Memory B cell (primary cell): ENCODE results near the gene PABPC1L.

Experiments used
- ATAC-seq: fragments of 150-1000 bp; cut with Tn5 transposase; 2 replicates; pipeline ENCODE4 v1.10.0; 2021; ENCODE audit warnings: low read depth, mild to moderate bottlenecking, moderate library complexity
- DNase-seq, 2 donors: peaks; one replicate each; pipeline ENCODE4 v3.0.0; 2022; ENCODE audit warnings: low spot score in 2 of 2
- H3K27ac Mint-ChIP-seq: one replicate; pipeline ENCODE4 v1.8.0; 2022; ENCODE audit warnings: mild to moderate bottlenecking, moderate library complexity, mixed read lengths
- H3K27me3 Mint-ChIP-seq: one replicate; pipeline ENCODE4 v1.8.0; 2022; ENCODE audit warnings: mixed read lengths
- H3K36me3 Mint-ChIP-seq: one replicate; pipeline ENCODE4 v1.8.0; 2022; ENCODE audit warnings: mild to moderate bottlenecking, mixed read lengths
- H3K4me1 Mint-ChIP-seq: one replicate; pipeline ENCODE4 v1.8.0; 2022; ENCODE audit warnings: mixed read lengths
- H3K4me3 Mint-ChIP-seq: one replicate; pipeline ENCODE4 v1.8.0; 2022; ENCODE audit warnings: mild to moderate bottlenecking, moderate library complexity, mixed read lengths
- H3K9me3 Mint-ChIP-seq: one replicate; pipeline ENCODE4 v1.8.0; 2022; ENCODE audit warnings: mixed read lengths

The PABPC1L gene

DNA sequence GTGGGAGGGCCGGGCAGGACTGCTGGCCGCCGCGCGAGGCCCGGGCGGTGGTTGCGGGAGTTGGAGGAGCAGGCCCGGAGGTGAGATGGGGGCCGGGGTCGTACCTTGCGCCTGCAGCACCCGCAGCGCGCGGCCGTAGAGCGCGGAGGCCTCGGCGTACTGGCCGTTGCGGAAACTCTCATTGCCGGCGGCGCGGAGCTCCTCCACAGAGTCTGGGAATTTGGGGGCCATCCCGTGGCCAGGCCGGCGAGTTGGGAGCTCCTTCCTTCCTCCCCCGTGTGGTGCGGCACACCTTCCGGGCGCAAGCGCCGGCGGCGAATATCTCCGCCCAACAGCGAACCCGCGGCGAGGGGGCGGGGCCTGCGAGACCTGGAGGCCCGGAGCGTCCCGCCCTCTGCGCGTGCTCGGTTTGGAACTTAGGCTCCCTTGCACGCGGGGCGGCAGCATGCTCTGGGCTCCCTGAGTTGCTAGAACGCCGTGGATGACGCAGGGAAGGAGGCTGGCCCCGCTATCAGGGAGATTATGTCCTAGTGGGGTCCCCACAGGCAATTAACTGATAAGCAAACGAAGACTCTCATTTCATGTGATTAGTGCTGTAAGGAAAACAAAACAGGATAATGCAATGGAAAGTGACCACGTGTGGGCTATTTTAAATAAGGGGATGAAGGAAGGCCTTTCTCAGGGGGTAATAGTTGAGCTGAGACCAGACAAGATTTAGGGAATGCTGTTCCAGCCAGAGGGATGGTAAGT is 50.4 kb downstream of the PABPC1L start, which contains the start of gene TOMM34:
Gene TOMM34 (minus strand): TSS at position 295 of the 750 bp plus-strand sequence. CDS start 64 bp downstream, at position 231.
- H3K36me3 Mint-ChIP-seq, result peaks cover 11% of the 10 kb centered on the region
- no peaks in the 10 kb centered on the region for H3K27me3 Mint-ChIP-seq
- peaks cover 41% of the 10 kb centered on the region for H3K4me1 Mint-ChIP-seq

DNA sequence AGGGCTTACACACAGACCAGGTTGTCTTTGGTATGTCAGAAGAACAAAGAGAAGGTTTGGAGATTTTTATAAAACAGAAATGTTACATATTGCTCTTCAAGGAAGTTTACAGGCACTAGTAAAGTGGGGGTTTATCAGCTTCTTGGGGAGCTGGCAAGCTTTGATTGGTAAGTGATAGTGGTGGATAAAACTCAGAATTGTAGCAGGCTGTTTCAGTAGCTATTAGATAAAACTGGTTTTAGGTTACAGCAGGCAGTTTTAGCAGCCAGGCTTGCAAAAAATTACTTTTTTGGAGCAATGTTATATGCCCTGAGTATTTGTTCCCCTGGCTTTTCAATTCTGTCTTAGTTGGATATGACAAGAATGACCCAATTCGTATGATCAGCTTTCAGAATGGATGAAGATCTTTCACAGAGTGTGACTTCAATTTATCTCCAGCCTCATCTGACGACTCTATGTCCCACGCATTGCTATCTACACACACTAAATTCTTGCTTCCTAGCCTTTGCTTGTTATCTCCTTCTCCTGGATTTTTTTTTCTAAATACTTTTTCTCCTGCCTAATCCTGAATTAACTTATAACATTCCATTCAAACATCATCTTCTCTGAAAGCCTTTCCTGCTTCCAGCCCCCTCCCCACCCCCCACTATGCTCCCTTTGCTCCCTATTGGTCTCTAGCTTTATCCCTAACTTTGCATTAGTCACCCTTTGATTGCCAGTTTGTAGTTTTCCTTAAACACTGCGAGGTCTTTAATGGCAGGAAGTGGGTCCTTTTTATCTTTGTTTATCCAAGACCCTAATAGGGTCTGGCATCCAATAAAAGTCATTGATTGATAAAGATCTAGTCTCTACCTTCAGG is 51.4 kb downstream of the PABPC1L start:
- Mint-ChIP-seq H3K27me3 (no peaks in the 10 kb centered on the region), H3K4me3 (no peak overlapping the region), H3K4me1 (peaks cover 34% of the 10 kb centered on the region), H3K27ac (no peak overlapping the region), H3K36me3 (peaks cover 7% of the 10 kb centered on the region), H3K9me3 (no peaks in the 10 kb centered on the region)
- DNase-seq (no peak), ATAC-seq (no peak)

More for the DNA sequence above, 50.4 kb downstream of the PABPC1L start, which contains the start of gene TOMM34:
- DNase-seq, result peak; percentile 82 to 89
- ATAC-seq, result peak; percentile 90
- H3K4me3 Mint-ChIP-seq, result peak within 1 kb of the TSS; percentile 96
- H3K27ac Mint-ChIP-seq, result peak within 1 kb of the TSS; percentile 73
- H3K9me3 Mint-ChIP-seq, result no peaks in the 10 kb centered on the region

DNA sequence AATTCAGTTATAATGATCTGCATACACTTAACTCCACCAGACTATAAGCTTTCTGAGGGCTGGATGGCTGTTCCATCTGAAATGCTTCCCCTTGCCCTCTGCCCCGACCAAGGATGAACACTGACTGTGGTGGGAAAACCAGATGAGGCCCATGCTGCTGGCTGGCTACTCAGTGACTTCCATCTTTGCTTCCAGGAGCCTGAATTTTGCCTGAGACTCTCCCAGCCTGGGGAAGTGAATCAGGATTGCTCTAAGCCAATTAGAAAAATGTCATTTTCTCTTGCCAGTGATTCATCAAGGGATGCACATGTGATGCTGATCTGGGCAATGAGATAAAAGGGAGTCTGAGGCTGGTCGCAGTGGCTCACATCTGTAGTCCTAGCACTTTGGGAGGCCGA is 52.0 kb downstream of the PABPC1L start:
- DNase-seq (no peak), ATAC-seq (no peak)
- H3K4me1 Mint-ChIP-seq, result peaks cover 34% of the 10 kb centered on the region
- H3K9me3 Mint-ChIP-seq, result no peaks in the 10 kb centered on the region
- H3K4me3 Mint-ChIP-seq, result no peak overlapping the region
- no peak overlapping the region for H3K27ac Mint-ChIP-seq
- H3K36me3 Mint-ChIP-seq, result peaks cover 8% of the 10 kb centered on the region
- no peaks in the 10 kb centered on the region for H3K27me3 Mint-ChIP-seq

DNA sequence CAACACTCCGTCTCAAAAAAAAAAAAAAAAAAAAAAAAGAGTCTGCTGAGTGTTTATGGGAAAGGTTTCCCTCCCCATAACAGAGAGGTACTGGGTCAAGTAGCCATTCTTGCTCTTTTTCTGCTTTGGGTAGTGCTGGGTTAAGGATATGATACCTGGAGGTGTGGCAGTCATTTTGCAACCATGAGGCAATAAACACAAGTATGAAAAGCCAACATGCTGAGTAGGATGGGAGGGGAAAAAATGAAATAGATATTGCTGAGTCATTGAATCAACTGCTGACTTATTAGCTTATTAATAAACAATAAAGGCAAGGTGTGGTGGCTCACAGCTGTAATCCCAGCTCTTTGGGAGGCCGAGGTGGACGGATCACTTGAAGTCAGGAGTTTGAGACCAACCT is 52.6 kb downstream of the PABPC1L start:
- Mint-ChIP-seq H3K27me3 (no peaks in the 10 kb centered on the region), H3K27ac (no peak overlapping the region), H3K9me3 (no peaks in the 10 kb centered on the region), H3K4me3 (no peak overlapping the region), H3K4me1 (peaks cover 36% of the 10 kb centered on the region), H3K36me3 (peaks cover 9% of the 10 kb centered on the region)
- DNase-seq, result no peak
- ATAC-seq, result no peak

DNA sequence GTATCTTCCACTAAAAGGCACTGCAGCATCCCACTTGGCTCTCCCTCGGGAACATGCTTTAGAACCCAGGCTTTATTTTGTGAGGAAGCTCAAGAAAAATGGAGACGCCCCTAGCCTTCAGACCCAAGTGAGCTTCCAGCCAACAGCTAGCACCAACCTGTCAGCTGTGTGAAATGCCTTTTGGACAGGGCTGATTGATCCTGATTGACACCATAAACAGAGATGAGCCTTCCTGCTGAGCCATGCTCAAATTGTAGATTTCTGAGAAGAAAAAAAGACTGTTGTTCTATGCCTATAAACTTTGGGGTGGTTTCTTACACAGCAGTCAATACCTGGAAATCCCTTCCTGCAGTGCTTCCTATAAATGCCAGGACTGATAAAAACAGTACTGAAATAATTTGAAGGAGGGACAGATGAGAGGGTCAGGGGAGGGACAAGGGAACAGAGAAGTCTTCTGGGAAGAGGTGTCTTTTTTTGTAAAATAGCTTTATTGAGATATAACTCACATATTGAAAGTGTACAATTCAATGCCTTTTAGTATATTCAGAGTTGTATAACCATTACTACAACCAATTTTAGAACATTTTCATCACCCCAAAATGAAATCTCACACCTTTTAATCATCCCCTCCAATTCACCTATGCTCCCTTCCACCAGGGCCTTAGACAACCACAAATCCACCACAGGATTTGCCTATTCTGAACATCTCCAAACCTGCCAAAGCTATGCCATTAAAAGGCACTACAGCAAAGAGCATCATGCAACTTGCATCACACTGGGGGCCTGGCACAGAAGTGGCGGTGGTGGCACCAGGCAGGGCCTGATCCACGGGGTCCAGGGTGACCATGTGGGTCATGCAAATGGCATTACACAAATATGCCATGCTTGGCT is 53.7 kb downstream of the PABPC1L start:
- no peak overlapping the region for H3K27ac Mint-ChIP-seq
- H3K9me3 Mint-ChIP-seq, result no peaks in the 10 kb centered on the region
- no peak overlapping the region for H3K4me3 Mint-ChIP-seq
- ATAC-seq (no peak), DNase-seq (no peak)
- peaks cover 7% of the 10 kb centered on the region for H3K36me3 Mint-ChIP-seq
- H3K27me3 Mint-ChIP-seq, result no peaks in the 10 kb centered on the region
- H3K4me1 Mint-ChIP-seq, result peaks cover 35% of the 10 kb centered on the region

DNA sequence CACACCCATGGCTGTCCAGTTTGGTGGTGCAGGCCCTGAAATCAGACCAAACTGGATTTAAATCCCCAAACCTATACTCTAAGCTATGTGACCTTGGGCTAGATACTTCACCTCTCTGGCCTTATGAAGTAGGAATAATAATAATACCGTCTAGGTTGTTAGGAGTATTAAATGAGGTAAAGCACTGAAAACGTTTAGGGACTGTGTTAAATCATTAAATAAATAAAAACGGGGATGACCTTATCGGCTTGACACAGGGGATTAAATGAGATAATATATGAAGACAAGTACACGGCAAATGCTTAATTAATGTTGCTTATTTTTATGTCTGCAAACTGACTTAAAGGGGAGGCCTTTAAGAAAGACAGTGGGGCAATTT is 55.8 kb downstream of the PABPC1L start:
- peaks cover 38% of the 10 kb centered on the region for H3K4me1 Mint-ChIP-seq
- no peaks in the 10 kb centered on the region for H3K27me3 Mint-ChIP-seq
- H3K4me3 Mint-ChIP-seq, result peak overlapping the region; percentile 94
- H3K9me3 Mint-ChIP-seq, result no peaks in the 10 kb centered on the region
- peaks cover 7% of the 10 kb centered on the region for H3K36me3 Mint-ChIP-seq
- ATAC-seq, result no peak
- peak overlapping the region; percentile 98 for H3K27ac Mint-ChIP-seq
- DNase-seq, result no peak

DNA sequence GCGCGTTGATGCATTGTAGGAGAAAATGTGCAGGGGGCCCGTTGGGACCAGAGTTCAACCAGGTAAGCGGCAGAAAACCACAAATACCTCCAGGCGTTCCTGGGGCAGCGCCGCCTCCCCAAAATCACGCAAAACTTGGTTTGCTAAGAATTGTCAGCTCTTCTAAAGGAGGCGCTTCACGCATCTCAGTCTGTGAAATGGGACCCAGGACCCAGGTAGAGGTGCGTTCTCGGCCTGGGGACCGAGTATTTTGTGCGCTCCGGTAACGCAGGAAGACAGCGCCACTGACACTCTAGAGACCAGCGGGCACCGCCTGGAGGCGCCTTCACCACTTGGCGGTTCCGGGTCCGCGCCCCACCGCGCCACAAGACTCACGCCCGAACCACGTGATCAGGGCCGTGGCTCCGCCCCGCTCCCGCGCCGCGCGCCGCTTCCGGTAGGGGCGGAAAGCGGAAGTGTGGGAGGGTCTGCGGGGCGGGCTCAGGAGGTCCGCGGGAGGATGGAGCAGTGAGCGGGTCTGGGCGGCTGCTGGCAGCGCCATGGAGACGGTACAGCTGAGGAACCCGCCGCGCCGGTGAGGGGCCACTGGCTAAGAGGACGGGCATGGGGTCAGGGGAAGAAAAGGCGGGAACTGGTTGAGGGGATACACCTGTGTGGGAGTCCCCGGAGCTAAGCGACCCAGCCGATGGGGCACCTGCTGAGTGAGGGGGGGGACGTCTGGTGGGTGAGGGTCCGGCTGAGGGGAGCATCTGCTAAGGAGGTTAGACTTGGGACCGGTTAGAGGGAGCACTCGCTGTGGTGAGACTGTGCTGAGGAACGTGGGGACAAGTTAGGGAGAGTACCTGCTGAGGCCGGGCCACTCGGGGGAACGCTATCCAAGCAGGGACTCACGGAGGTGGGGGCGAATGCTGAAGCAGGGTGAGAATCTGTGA is 56.4 kb downstream of the PABPC1L start, which contains the start of gene STK4:
Gene STK4 (plus strand): TSS at position 483 of the 932 bp plus-strand sequence. CDS start 57 bp downstream, at position 540.
- peak; percentile 78 for ATAC-seq
- Mint-ChIP-seq H3K27me3 (no peaks in the 10 kb centered on the region), H3K4me1 (peaks cover 44% of the 10 kb centered on the region)

DNA sequence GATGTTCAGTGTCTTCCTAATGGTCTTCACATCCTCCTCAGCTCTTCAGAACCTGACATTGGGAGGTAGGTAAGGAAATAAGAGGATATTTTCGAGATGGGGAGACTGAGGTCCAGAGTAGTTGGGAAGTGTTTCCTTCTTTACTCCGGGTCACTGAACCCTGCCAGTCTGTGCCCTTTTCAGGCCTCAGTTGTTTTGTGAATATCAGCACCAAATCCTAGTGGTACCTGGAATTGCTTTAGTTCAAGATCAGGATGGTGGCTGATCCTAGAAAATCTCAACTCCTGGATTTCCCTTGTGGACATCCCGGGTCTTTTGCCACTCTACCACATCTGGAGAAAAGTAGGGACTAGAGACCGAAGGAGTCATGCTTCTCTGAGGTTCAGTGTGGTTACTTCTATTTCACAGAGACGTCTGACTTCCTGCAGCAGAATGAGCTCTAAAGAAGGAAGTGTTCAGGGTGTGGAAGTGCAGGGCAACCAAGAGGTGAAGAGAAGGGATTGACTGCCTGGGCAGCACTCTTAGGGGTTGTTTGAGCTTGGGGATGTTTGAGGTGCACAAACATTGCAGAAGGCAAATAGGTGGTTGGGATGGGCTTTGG is 57.4 kb downstream of the PABPC1L start:
- DNase-seq, result no peak
- H3K27me3 Mint-ChIP-seq, result no peaks in the 10 kb centered on the region
- peak overlapping the region; percentile 98 for H3K27ac Mint-ChIP-seq
- H3K9me3 Mint-ChIP-seq, result no peaks in the 10 kb centered on the region
- H3K4me1 Mint-ChIP-seq, result peaks cover 45% of the 10 kb centered on the region
- peak; percentile 44 for ATAC-seq
- H3K4me3 Mint-ChIP-seq, result peak overlapping the region; percentile 94
- peaks cover 7% of the 10 kb centered on the region for H3K36me3 Mint-ChIP-seq

More for the DNA sequence above, 56.4 kb downstream of the PABPC1L start, which contains the start of gene STK4:
- Mint-ChIP-seq H3K9me3 (no peaks in the 10 kb centered on the region), H3K27ac (peak within 1 kb of the TSS; percentile 98), H3K36me3 (peaks cover 7% of the 10 kb centered on the region), H3K4me3 (peak within 1 kb of the TSS; percentile 94)
- DNase-seq, result peak; percentile 91 to 95

DNA sequence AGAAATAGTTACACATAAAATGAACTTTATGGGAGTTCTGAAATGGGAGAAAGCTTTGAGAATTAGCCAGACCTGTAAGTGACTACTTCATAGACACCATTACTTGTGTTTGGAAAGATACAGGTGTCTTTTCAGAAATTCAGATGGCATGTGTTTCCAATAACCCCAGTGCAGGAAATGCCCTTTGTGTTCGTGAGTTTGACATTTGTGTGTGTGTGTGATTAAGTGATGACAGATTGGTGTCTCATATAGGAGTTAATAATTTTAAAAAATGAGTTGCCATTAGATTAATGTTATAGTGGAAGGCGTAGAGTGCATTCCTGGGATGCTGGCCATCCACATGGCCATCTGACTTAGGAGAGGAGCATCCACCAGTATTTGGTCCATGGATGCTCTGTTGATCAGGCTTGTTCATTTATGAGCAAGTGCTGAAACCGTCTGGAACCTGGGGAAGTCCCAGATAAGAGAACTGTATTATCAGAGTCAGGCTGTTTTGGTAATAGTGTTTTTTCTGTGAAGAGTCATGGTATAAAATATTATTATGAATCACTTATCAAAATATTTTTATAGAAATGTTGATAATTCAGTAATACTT is 59.5 kb downstream of the PABPC1L start:
- Mint-ChIP-seq H3K9me3 (no peaks in the 10 kb centered on the region), H3K36me3 (peaks cover 25% of the 10 kb centered on the region), H3K4me1 (peaks cover 44% of the 10 kb centered on the region), H3K27ac (peak overlapping the region; percentile 98), H3K27me3 (no peaks in the 10 kb centered on the region), H3K4me3 (peak overlapping the region; percentile 94)
- peak; percentile 12 for ATAC-seq
- no peak for DNase-seq

DNA sequence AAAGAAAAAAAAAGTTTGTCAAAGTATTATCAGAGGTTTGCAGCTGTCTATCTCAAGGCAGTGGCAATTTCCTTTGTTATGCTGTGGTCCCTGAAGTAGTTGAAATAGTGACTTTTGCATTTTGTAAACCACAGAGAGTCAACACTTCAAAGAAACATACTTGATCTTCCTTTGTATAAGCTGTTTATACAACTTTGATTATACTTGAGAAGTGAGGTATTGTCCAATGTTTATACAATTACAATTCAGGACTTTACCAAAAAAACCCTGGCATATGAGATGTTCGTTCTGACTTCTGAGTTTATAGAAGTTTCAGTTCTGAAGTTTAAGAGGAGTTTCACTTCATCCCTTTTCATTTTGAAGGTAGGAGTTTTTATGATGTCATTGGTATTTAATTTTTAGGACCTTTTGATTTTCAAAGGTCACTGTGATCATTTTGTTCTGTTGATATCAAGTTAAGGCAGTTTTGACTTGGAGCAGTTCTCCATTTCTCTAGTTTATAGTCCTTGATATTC is 60.4 kb downstream of the PABPC1L start:
- Mint-ChIP-seq H3K27me3 (no peaks in the 10 kb centered on the region), H3K9me3 (no peaks in the 10 kb centered on the region), H3K27ac (peak overlapping the region; percentile 98), H3K36me3 (peaks cover 33% of the 10 kb centered on the region), H3K4me1 (peaks cover 44% of the 10 kb centered on the region), H3K4me3 (peak overlapping the region; percentile 79)
- DNase-seq (no peak), ATAC-seq (no peak)

DNA sequence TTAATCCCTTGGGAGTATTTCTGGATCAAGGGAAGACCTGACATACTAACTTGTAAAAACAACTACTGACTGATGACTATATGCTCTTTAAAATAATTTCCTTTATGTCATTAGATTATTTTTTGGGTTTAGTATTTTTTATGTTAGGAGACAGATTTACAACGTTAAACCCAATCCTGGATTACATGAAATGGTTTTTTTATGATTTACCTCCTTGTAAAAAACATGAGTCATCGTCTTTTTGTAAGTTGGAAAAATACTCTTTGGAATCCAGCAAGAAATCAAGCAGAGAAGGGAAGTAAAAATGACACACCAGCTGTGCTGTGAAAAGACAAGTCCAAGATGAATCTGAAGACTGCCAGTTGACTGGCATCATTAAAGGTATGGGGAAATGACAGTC is 63.2 kb downstream of the PABPC1L start:
- ATAC-seq, result no peak
- H3K9me3 Mint-ChIP-seq, result no peaks in the 10 kb centered on the region
- peaks cover 46% of the 10 kb centered on the region for H3K4me1 Mint-ChIP-seq
- H3K4me3 Mint-ChIP-seq, result no peak overlapping the region
- no peaks in the 10 kb centered on the region for H3K27me3 Mint-ChIP-seq
- no peak for DNase-seq
- H3K27ac Mint-ChIP-seq, result peak overlapping the region; percentile 55
- H3K36me3 Mint-ChIP-seq, result peaks cover 44% of the 10 kb centered on the region

DNA sequence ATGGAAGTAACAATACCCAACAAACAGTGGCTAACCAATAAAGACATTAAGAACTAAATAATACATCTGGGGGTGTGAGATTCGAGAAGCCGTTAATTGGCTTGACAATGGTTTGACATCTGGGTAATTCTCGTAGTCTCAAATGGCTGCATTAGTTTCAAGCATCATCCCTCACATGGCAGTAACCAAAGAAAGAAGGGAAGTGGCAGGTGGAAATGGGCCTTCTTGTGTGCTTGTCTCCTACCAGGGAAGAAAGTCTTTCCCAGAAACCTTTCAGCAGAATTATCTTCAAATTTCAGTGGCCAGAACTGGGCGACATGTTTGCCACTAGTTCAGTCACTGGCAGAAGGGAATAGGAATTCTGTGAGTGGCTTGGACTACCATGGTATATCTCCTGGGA is 66.8 kb downstream of the PABPC1L start:
- DNase-seq (no peak), ATAC-seq (no peak)
- peaks cover 55% of the 10 kb centered on the region for H3K36me3 Mint-ChIP-seq
- no peak overlapping the region for H3K4me3 Mint-ChIP-seq
- no peaks in the 10 kb centered on the region for H3K9me3 Mint-ChIP-seq
- H3K4me1 Mint-ChIP-seq, result peaks cover 35% of the 10 kb centered on the region
- no peaks in the 10 kb centered on the region for H3K27me3 Mint-ChIP-seq
- peak overlapping the region; percentile 99 for H3K27ac Mint-ChIP-seq
